D721Med (cell line): ENCODE data around the gene ARVCF.

Experiments used
- DNase-seq: peaks from one replicate; pipeline ENCODE4 v3.0.0; 2011; ENCODE audit warnings: low spot score; ENCODE audit not compliant: insufficient read length
- FAIRE-seq: peaks from 2 replicates; lab custom pipeline; 2011; peaks lifted over from hg19 to GRCh38; lab: Jason Lieb, UNC
- TF ChIP-seq, protein P1 (sequence below): IDR thresholded peaks from 2 replicates; pipeline ENCODE4 v1.5.1; 2012; ENCODE audit warnings: mild to moderate bottlenecking, control low read depth; ENCODE audit not compliant: insufficient read depth; ENCODE audit errors: missing control alignments

ARVCF gene

DNA sequence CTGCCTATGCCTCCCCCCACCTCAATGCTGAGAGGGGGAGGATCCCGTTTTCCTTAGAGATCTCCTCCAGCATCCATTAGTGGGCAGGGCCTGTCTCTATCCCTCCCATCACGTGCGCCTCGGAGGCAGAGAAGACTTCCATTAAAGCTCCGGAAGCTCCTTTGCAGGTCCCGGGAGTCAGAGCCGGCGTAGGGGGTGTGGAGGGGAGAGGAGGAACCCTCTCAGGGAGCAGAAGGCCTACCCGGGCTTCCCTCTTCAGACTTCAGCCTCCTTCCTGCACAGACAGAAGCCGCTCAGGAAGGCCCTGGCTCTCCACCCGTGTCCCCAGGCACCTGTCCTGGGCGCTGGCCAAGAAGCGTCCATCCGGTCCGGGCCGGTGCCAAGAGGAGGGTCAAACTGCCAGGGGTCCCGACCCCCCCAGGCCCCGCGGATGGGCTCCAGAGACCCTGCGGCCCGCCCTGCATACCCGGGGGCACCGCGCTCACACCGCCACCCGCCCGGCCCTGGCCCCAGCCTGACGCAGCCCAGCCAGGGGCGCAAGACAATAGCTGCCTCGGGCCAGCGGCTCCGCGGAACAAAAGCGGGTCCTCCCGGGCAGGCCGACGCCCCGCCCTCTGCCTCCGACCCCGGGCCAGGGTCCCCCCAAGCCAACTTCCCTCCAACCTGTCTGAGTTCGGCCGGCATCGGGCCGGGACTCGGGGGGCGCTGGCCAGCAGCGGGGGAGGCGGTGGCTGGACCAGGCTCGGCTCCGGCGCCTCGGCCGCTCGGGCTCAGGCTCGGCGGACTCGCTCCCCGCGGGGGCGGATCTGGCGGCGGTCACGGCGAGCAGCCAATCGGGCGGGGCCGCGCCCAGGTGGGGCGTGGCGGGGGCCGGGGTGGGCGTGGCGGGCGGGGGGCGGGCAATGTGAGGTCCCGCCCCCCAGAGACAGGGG, 29.9 kb downstream of the ARVCF start:
- FAIRE-seq, result no peak
- TF ChIP-seq, protein P1, sequence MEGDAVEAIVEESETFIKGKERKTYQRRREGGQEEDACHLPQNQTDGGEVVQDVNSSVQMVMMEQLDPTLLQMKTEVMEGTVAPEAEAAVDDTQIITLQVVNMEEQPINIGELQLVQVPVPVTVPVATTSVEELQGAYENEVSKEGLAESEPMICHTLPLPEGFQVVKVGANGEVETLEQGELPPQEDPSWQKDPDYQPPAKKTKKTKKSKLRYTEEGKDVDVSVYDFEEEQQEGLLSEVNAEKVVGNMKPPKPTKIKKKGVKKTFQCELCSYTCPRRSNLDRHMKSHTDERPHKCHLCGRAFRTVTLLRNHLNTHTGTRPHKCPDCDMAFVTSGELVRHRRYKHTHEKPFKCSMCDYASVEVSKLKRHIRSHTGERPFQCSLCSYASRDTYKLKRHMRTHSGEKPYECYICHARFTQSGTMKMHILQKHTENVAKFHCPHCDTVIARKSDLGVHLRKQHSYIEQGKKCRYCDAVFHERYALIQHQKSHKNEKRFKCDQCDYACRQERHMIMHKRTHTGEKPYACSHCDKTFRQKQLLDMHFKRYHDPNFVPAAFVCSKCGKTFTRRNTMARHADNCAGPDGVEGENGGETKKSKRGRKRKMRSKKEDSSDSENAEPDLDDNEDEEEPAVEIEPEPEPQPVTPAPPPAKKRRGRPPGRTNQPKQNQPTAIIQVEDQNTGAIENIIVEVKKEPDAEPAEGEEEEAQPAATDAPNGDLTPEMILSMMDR, result no peak
- peak; percentile 97 for DNase-seq

DNA sequence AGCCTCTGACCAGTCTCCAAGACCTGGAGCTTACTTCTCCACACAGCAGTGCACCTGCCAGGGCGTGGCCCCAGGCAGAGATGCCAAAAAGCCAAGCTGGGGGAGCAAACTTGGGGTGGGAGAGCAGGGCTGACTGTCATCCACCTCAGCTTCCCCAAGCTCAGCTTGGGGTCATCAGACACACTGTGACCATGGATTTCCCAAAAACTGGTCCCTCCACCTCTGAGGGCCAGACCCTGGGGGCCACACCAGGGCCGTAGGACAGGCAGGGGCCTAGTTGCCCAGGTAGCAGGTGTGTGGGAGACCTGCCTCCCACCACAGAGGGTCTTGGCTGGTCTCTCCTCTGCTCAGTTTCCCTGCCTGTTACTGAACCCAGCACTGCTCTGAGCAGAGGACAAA, 30.6 kb downstream of the ARVCF start:
- TF ChIP-seq, protein P1, result no peak
- FAIRE-seq, result no peak
- no peak for DNase-seq

DNA sequence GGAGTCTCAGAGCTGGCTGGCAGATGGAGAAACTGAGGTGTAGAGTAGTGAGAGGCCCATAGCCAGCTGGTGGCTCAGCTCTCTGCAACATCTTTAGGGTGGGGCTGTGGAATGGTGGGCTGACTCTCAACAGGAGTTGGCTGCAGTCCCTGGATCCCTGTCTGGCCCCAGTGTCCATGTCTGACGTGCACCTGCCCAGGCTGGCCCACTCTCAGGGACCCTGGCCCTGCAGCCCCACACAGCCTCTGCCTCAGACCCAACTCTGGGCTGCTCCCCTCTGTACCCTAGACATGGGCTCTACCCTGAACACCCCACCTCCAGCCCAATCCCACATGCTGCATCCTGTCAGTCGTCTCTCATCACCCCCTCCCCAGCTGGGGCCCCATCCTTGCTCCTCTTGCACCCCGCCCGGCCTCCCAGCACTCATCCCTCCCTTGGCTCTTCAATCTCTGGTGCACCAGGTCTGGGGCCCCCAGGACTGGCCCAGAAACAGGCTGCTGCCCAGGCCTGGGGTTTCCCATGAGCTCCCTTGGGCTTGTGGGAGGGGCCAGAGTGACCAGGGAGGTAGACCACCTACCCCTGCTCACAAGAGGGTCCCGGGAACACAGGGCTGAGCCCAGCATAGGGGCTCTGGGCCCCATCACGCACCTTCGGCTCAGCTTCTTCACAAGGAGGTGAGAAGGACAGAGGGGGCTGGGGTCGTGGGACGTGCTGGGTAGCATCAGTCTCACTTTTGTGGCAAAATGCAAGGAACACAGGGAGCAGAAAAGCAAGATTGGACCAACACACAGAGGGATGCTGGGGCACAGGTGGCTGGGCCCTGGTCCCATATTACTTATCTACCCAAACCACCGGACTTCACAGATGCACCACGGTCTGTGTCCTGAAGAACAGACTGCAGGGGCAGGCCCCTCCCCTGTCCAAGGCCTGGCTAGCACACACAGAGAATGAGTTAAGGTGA, 31.5 kb downstream of the ARVCF start:
- no peak for FAIRE-seq
- DNase-seq, result no peak
- TF ChIP-seq, protein P1, result no peak

DNA sequence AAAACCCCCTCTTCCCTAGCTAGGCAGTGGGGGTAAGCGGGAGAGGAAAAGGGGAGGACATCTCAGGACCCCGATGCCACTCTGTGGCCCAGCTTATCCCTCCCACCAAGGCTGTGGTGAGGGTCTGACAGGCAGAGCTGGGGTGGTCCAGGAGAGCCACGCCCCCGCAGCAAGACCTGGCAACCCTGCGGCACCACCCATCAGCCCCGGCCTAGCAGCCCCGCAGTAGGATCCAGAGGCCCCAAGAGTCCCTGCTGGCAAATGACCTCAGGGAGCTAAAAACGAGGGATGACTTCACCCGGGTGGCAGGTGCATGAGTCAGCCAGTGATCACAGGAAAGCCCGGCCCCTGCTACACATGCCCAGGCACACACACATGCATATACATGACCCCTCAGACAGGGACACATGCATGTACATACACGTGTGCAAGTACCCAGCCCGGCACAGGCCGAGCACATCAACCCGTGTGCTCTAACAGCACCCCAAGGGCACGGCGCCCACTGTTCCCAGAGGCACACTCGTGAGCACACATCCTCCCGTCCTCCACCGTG, 32.3 kb downstream of the ARVCF start:
- DNase-seq (no peak), FAIRE-seq (no peak)
- TF ChIP-seq, protein P1, result no peak

DNA sequence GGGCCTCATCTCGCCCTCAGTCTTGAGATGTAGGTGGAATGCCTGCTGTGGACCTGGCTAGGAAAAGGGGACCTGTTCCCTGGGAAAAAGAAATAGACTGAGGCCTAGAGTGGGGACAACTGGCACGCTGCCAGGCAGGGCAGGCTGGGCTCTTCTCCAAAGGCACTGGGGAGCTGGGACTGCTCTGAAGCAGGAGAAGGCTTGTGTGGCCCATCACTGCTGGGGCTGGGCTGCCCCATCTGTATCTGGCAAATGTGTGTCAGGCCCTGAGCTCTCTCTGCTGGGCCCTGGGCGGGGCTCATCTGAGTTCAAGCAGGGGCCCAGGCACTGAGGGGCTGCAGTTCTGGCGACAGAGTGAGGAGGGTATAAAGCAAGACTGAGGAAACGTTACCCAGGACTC, 32.9 kb downstream of the ARVCF start:
- TF ChIP-seq, protein P1, result no peak
- DNase-seq, result no peak
- no peak for FAIRE-seq

DNA sequence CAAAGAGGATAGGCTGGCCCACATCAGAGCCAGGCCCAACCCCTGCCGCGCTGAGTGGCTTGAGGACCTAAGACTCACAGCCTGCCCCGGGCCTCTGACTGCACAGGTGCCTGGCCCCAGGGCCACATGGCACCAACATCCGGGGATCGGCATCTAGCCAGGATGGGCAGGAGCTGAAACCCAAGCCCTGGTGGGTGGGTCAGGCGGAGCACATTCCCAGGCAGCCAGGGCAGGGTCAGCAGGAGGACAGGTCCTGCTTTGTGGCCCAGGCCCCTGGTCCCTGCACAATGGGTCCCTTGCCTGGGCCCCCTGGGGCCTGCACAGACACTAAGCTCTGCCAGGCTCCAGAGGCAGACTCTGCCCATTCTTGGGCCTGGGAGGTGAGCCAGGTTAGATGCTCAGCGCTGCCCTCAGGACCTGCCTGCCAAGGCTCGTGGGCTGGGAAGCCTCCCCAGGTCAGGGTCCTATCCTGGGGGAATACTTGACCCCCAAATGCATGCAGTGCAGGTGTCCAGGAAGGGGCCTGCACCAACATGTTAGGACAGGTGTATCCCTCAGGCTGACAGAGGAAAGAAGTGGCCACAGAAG, 33.5 kb downstream of the ARVCF start:
- no peak for DNase-seq
- FAIRE-seq, result no peak
- TF ChIP-seq, protein P1, result no peak
